ENCODE data around the gene MAPK8IP2.

Gene MAPK8IP2

DNA sequence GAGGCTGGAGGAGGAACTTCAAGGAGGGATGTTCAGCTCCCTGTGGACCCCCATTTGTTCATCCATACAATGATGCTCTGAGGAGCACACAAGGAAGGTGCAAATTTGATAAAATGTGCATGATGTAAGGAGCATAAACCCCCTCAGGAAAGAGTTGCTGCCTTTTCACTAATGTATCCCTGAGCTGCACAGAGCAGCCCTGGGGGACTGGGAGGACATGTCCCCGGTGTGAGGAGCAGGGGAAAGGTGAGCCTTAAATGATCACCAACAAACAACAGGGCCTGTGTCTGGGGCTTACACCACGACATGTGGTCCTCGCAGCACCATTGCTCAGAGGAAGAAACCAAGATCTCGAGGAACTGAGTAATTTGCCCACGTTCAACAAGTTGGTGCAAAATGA, 3.5 kb upstream of the MAPK8IP2 start:
- DNase-seq (ENCODE audit: low spot score): no peak
- TF ChIP-seq, protein P1, sequence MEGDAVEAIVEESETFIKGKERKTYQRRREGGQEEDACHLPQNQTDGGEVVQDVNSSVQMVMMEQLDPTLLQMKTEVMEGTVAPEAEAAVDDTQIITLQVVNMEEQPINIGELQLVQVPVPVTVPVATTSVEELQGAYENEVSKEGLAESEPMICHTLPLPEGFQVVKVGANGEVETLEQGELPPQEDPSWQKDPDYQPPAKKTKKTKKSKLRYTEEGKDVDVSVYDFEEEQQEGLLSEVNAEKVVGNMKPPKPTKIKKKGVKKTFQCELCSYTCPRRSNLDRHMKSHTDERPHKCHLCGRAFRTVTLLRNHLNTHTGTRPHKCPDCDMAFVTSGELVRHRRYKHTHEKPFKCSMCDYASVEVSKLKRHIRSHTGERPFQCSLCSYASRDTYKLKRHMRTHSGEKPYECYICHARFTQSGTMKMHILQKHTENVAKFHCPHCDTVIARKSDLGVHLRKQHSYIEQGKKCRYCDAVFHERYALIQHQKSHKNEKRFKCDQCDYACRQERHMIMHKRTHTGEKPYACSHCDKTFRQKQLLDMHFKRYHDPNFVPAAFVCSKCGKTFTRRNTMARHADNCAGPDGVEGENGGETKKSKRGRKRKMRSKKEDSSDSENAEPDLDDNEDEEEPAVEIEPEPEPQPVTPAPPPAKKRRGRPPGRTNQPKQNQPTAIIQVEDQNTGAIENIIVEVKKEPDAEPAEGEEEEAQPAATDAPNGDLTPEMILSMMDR (IDR thresholded peaks at IDR 0.05; ENCODE audit: poor library complexity, severe bottlenecking): no peak
- ATAC-seq (ENCODE audit: low read depth): no peak
- Histone ChIP-seq H3K9me3 (ENCODE audit: severe bottlenecking) (no peaks in the 10 kb centered on the region), H3K27ac (ENCODE audit: poor library complexity, severe bottlenecking) (no peak overlapping the region), H3K36me3 (ENCODE audit: low read depth) (no peaks in the 10 kb centered on the region; the same call in 1 of the 2 replicates), H3K27me3 (ENCODE audit: insufficient read depth, poor library complexity, severe bottlenecking) (peaks cover 15% of the 10 kb centered on the region), H3K4me3 (ENCODE audit: severe bottlenecking) (no peak overlapping the region), H3K4me1 (ENCODE audit: insufficient read depth, poor library complexity, severe bottlenecking) (no peaks in the 10 kb centered on the region)

DNA sequence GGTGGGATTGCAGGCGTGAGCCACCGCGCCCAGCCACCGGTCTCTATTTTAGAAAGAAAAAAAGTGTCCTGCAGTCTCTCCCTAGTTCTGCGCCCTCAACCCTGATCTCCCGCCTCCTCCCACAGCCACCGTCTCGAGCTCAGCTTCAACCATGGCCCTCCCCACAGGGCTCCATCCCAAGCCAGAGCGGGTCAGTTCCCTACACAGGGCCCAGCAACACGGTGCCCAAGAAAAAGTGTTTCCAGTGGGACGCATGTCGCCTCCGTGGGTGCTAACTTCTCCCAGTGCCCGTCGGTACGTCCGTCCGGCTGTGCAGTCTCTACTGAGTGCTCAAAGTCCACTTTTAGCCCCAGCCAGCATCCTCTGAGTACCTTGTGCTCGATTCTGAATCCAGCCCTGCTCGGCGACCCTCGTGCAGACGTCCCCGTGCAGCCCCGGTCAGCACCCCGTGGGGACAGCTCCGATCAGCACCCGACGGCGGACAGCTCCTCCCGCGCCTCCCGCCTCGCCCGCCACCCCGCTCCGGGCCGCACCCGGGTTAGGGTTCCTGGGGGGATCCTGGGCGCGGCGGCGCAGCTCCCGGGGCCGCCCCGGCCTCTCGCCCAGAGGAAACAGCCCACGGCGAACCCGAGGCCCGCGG, 657 bp upstream of the MAPK8IP2 start:
- DNase-seq (ENCODE audit: low spot score) (peak; percentile 65), ATAC-seq (ENCODE audit: low read depth) (peak; percentile 71)
- TF ChIP-seq, protein P1 (IDR thresholded peaks at IDR 0.05; ENCODE audit: poor library complexity, severe bottlenecking): no peak
- Histone ChIP-seq H3K9me3 (ENCODE audit: severe bottlenecking) (no peaks in the 10 kb centered on the region), H3K27ac (ENCODE audit: poor library complexity, severe bottlenecking) (no peak overlapping the region), H3K27me3 (ENCODE audit: insufficient read depth, poor library complexity, severe bottlenecking) (peaks cover 35% of the 10 kb centered on the region), H3K4me1 (ENCODE audit: insufficient read depth, poor library complexity, severe bottlenecking) (no peaks in the 10 kb centered on the region), H3K36me3 (ENCODE audit: low read depth) (no peaks in the 10 kb centered on the region), H3K4me3 (ENCODE audit: severe bottlenecking) (peak overlapping the region; percentile 15)

DNA sequence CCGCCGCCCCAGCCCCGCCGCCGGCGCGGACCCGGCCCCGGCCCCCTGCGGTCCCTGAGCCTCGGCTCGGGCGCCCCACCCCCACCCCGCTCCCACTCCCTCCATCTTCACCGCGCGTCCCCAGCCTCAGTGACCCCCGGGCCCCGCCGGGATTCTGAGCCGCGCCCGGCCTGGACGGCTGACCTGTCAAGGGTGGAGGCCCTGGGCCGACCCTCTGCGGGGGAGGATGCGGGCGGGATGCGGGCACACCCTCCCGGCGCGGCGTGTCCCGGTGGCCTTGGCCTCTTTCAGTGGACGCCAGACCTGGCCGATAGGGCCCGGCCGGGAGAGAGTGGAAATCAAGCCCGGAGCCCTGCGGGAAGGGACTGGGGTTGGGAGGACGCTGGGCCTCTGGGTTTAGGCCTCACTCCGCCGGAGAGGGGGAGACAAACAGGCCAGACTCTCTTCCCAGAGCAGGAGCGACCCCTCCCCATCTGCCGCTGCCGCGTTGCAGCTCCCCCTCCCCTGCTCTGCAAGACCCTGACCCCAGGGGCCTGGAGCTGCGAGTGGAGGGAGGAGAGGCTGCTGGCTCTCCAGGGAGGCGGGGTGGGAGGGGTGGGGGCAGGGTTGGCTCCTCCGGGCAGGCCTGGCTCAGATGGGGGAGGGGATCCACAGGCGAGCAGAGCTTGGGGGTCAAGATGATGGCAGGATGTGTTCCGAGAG, 525 bp downstream of the MAPK8IP2 start:
- Histone ChIP-seq H3K4me1 (ENCODE audit: insufficient read depth, poor library complexity, severe bottlenecking) (no peaks in the 10 kb centered on the region), H3K9me3 (ENCODE audit: severe bottlenecking) (no peaks in the 10 kb centered on the region), H3K4me3 (ENCODE audit: severe bottlenecking) (no peak overlapping the region), H3K36me3 (ENCODE audit: low read depth) (no peaks in the 10 kb centered on the region), H3K27ac (ENCODE audit: poor library complexity, severe bottlenecking) (no peak overlapping the region), H3K27me3 (ENCODE audit: insufficient read depth, poor library complexity, severe bottlenecking) (peaks cover 35% of the 10 kb centered on the region)
- DNase-seq (ENCODE audit: low spot score): peak; percentile 45
- ATAC-seq (ENCODE audit: low read depth): no peak
- TF ChIP-seq, protein P1 (IDR thresholded peaks at IDR 0.05; ENCODE audit: poor library complexity, severe bottlenecking): no peak

DNA sequence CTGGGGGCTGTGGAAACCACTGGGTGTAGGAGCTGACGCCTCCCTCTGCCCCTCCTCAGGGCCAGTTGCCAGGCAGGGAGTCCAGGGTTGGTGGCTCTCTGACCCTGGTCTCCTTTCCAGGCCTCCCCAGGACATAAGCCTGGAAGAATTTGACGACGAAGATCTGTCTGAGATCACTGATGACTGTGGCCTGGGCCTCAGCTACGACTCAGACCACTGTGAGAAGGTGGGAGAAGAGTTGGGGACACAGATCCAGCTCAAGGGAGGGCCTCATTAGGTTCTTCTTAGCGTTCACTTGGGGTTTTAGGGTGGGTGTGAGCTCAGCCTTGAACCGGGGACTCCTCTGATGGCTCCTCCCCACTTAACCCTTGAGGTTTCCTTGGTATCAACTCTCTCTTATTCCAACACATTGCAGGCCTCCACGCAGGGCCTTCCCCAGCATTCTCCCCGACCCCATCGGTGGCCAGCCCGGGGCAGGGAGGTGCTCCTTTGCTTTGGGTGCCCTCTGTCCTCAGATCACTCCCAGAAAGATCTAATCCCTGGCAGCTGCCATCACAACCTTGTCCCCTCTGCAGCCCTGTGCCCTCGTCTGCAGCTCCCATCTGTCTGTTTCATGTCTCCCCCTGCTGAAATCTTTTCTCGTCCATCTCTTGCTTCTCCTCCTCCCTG, 1.2 kb downstream of the MAPK8IP2 start:
- H3K4me1 ChIP-seq (ENCODE audit: insufficient read depth, poor library complexity, severe bottlenecking): no peaks in the 10 kb centered on the region
- H3K27me3 ChIP-seq (ENCODE audit: insufficient read depth, poor library complexity, severe bottlenecking): peaks cover 35% of the 10 kb centered on the region
- H3K4me3 ChIP-seq (ENCODE audit: severe bottlenecking): no peak overlapping the region
- ATAC-seq (ENCODE audit: low read depth) (no peak; the same call in 2 of the 3 replicates), DNase-seq (ENCODE audit: low spot score) (peak; percentile 40)
- TF ChIP-seq, protein P1 (IDR thresholded peaks at IDR 0.05; ENCODE audit: poor library complexity, severe bottlenecking): no peak
- no peaks in the 10 kb centered on the region for H3K9me3 ChIP-seq (ENCODE audit: severe bottlenecking)
- H3K36me3 ChIP-seq (ENCODE audit: low read depth): no peaks in the 10 kb centered on the region
- no peak overlapping the region for H3K27ac ChIP-seq (ENCODE audit: poor library complexity, severe bottlenecking)

All from RWPE2 (cell line).